ENCODE results near the gene BMPR1B.

The BMPR1B gene

DNA sequence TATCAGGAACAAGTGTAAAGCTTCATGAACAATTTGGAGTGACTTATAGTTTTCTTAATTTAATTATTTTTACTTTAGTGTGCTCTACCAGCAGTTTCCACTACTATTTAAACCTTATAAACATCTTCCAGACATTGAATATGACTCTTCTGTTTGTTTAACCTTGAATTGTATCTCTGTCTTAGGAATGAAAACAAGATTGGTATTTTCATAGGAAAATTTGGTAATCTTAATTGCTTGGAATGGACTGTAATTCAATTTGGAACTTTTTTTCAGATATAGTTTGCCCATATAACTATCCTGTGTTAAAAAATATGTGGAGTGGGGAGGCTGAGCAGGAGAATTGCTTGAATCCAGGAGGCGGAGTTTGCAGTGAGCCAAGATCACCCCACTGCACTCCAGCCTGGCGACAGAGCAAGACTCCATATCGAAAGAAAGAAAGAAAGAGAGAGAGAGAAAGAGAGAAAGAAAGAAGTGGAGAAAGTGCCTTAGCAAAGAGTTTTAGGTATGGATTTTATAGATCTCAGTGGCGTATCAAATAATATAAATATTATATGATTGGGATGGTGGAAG, 242.4 kb downstream of the BMPR1B start:
- no peaks in the 10 kb centered on the region for H3K9me3 ChIP-seq (ENCODE audit: control insufficient read depth, insufficient read depth, low read length)
- no peaks in the 10 kb centered on the region for H4K20me1 ChIP-seq (ENCODE audit: control insufficient read depth, insufficient read depth, low read depth, low read length)
- H3K4me3 ChIP-seq (ENCODE audit: low read length) = no peak overlapping the region
- TF ChIP-seq, protein P1, sequence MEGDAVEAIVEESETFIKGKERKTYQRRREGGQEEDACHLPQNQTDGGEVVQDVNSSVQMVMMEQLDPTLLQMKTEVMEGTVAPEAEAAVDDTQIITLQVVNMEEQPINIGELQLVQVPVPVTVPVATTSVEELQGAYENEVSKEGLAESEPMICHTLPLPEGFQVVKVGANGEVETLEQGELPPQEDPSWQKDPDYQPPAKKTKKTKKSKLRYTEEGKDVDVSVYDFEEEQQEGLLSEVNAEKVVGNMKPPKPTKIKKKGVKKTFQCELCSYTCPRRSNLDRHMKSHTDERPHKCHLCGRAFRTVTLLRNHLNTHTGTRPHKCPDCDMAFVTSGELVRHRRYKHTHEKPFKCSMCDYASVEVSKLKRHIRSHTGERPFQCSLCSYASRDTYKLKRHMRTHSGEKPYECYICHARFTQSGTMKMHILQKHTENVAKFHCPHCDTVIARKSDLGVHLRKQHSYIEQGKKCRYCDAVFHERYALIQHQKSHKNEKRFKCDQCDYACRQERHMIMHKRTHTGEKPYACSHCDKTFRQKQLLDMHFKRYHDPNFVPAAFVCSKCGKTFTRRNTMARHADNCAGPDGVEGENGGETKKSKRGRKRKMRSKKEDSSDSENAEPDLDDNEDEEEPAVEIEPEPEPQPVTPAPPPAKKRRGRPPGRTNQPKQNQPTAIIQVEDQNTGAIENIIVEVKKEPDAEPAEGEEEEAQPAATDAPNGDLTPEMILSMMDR (IDR thresholded peaks at IDR 0.05; ENCODE audit: low read depth, low read length, poor library complexity, severe bottlenecking) = no peak
- no peak for TF ChIP-seq EZH2phosphoT487 (IDR thresholded peaks at IDR 0.05; ENCODE audit: borderline replicate concordance, low read length)
- no peak overlapping the region for H3K4me2 ChIP-seq (ENCODE audit: low read length)
- H3F3A ChIP-seq (ENCODE audit: control insufficient read depth, insufficient read depth) = no peaks in the 10 kb centered on the region
- H3K79me2 ChIP-seq (ENCODE audit: control insufficient read depth, low read length) = no peaks in the 10 kb centered on the region
- H3K27ac ChIP-seq (ENCODE audit: low read depth, low read length) = no peak overlapping the region
- H3K27me3 ChIP-seq (ENCODE audit: control insufficient read depth, low read length) = peaks cover 7% of the 10 kb centered on the region; the same call in 1 of the 2 replicates
- H3K9me2 ChIP-seq (replicated peaks; ENCODE audit: control insufficient read depth, low read length) = no peaks in the 10 kb centered on the region
- no peaks in the 10 kb centered on the region for H3K4me1 ChIP-seq (ENCODE audit: control insufficient read depth, low read length)
- H3K36me3 ChIP-seq (ENCODE audit: control insufficient read depth, low read length) = no peaks in the 10 kb centered on the region

DNA sequence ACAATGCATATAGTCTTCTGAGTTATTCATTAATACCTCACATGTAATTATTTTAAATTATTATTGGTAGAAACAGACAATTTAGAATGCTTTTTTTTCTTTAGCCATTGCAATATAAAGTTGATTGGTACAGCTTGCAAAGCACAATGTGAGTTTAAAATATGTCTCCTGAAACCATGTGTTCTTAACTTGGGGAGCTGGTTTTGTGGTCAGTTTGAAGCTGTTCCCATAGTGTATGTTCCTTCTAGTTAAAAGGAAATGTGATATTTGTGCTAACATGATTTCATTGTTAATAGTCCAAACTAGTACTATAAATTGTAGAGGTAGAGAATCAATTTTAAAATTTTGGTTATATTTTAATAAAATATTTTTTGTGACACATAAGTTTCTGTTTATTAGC, 247.2 kb downstream of the BMPR1B start:
- H3K4me2 ChIP-seq (ENCODE audit: low read length) = no peak overlapping the region
- H3K4me3 ChIP-seq (ENCODE audit: low read length) = no peak overlapping the region
- H3K4me1 ChIP-seq (ENCODE audit: control insufficient read depth, low read length) = no peaks in the 10 kb centered on the region
- H3K9me3 ChIP-seq (ENCODE audit: control insufficient read depth, insufficient read depth, low read length) = no peaks in the 10 kb centered on the region
- no peaks in the 10 kb centered on the region for H3K27me3 ChIP-seq (ENCODE audit: control insufficient read depth, low read length)
- no peak overlapping the region for H3K27ac ChIP-seq (ENCODE audit: low read depth, low read length)
- TF ChIP-seq, protein P1 (IDR thresholded peaks at IDR 0.05; ENCODE audit: low read depth, low read length, poor library complexity, severe bottlenecking) = no peak
- no peak for TF ChIP-seq EZH2phosphoT487 (IDR thresholded peaks at IDR 0.05; ENCODE audit: borderline replicate concordance, low read length)
- no peaks in the 10 kb centered on the region for H3K79me2 ChIP-seq (ENCODE audit: control insufficient read depth, low read length)
- no peaks in the 10 kb centered on the region for H3K9me2 ChIP-seq (replicated peaks; ENCODE audit: control insufficient read depth, low read length)
- H4K20me1 ChIP-seq (ENCODE audit: control insufficient read depth, insufficient read depth, low read depth, low read length) = no peaks in the 10 kb centered on the region
- H3F3A ChIP-seq (ENCODE audit: control insufficient read depth, insufficient read depth) = no peaks in the 10 kb centered on the region
- H3K36me3 ChIP-seq (ENCODE audit: control insufficient read depth, low read length) = no peaks in the 10 kb centered on the region

DNA sequence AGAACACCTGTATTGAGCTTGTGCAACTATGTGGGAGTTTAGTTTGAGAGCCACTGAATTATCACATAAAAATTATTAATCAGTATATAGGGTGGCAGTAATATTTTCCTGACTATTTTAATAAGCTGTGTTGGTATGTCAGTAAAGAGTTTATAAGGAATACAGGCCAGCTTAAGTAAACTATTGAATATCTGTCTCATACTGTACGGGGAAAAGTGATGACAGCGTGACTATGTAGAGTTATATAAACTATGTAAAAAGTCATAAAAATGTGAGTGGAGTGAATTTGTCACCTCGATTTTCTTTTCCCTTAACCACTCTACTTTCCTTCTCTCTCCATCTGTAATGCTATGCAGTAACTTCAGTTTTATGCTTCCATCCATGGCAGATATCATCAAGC, 250.2 kb downstream of the BMPR1B start:
- no peaks in the 10 kb centered on the region for H3K4me1 ChIP-seq (ENCODE audit: control insufficient read depth, low read length)
- H3K27me3 ChIP-seq (ENCODE audit: control insufficient read depth, low read length) = no peaks in the 10 kb centered on the region
- no peak overlapping the region for H3K4me3 ChIP-seq (ENCODE audit: low read length)
- H3K9me2 ChIP-seq (replicated peaks; ENCODE audit: control insufficient read depth, low read length) = no peaks in the 10 kb centered on the region
- no peaks in the 10 kb centered on the region for H3K79me2 ChIP-seq (ENCODE audit: control insufficient read depth, low read length)
- H4K20me1 ChIP-seq (ENCODE audit: control insufficient read depth, insufficient read depth, low read depth, low read length) = no peaks in the 10 kb centered on the region
- H3K36me3 ChIP-seq (ENCODE audit: control insufficient read depth, low read length) = no peaks in the 10 kb centered on the region
- H3F3A ChIP-seq (ENCODE audit: control insufficient read depth, insufficient read depth) = no peaks in the 10 kb centered on the region
- no peaks in the 10 kb centered on the region for H3K9me3 ChIP-seq (ENCODE audit: control insufficient read depth, insufficient read depth, low read length)
- TF ChIP-seq, protein P1 (IDR thresholded peaks at IDR 0.05; ENCODE audit: low read depth, low read length, poor library complexity, severe bottlenecking) = no peak
- TF ChIP-seq EZH2phosphoT487 (IDR thresholded peaks at IDR 0.05; ENCODE audit: borderline replicate concordance, low read length) = no peak
- H3K27ac ChIP-seq (ENCODE audit: low read depth, low read length) = no peak overlapping the region
- H3K4me2 ChIP-seq (ENCODE audit: low read length) = no peak overlapping the region

Data from DOHH2 (cell line).